HG03575 (cell line): ENCODE results near the gene ELAVL2.

Experiments
- ATAC-seq: cut with Tn5 transposase; IDR thresholded peaks from one replicate; pipeline ENCODE4 v1.9.1; 2021; ENCODE audit not compliant: unreplicated experiment, insufficient number of reproducible peaks, low FRiP score; ENCODE audit errors: extremely low read depth

Gene ELAVL2

DNA sequence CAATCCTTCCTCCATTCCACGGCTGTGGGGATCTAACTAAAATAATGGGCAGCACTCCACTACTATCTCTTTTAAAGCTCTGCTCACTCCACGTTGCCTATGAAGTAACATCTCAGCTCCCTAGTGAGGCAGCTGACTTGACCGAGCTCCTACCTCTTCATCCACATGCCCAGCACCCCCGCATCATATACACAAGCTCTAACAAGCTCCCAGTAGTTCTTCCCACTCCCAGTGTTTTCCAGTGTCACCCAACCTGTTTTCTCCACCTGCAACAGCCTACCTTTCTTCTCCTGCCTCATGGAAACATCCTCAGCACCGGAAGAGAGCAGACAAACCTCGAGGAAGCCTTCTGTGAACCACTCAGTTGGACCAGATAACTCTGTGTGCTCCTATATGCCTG is 50.5 kb downstream of the ELAVL2 start:
- ATAC-seq = no peak

DNA sequence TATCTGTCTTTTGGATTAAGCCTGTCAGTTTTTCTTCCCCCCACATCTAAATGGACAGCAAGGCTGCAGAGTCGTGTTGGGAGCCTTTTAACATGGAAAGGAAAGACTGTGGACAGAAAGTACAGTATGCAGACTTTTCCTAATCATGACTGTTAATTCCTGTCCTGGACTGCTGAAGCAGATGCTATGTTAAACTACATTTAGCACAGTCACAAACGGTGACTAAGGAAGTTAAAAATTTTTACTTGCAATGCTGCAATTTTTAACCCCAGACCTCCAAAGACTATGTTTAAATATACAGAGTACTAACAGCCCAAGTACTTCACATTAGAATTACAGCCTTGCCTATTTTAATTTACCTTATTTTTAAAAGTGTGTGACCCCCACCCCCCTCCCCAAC is 51.8 kb downstream of the ELAVL2 start:
- ATAC-seq = no peak

DNA sequence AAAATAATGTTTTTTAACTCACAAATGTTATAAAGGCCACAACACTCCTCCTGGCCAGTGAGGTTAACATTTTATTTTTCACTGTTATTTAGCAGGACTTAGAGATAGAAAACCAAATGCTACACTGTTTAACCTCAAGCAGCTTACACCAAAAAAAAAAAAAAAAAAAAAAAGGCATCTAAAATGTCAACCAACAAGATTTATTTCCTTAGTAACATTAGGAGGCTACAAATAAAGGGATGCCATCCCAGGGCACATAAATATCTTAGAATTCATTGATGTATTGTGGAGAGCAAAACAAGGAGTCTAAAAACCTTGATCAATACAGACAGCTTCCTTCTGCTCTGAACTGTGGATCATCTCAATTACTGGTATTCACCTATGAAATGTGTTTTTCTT is 53.7 kb downstream of the ELAVL2 start:
- no peak for ATAC-seq

DNA sequence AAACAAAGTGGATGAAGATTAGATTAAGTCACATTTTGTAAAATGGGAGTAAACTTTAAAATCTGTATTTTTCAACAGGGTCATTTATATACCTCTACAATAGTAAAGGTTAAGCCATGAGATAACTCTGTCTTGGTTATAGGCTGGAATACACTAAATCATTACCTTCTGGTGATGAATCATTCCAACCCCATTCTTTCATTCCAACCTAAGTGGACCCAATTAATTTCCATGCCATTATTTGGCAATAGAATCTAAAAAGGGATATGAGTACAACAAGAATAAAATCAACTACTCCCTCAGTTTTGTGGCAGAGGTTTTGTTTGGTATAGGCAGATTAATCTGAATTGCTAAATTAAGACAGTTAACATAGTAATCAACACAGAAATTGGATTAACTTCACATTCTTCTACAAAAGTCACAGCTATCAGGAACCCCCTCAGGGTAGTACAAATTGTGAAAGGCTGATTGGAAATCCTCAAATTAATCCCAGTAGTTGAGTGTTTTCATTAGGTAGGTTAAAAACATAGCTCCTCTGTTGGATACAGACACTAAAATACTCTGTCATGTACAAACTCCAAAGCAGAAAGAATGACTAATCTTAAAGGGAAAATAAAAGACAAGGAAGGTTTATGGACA is 54.2 kb downstream of the ELAVL2 start:
- ATAC-seq = no peak

DNA sequence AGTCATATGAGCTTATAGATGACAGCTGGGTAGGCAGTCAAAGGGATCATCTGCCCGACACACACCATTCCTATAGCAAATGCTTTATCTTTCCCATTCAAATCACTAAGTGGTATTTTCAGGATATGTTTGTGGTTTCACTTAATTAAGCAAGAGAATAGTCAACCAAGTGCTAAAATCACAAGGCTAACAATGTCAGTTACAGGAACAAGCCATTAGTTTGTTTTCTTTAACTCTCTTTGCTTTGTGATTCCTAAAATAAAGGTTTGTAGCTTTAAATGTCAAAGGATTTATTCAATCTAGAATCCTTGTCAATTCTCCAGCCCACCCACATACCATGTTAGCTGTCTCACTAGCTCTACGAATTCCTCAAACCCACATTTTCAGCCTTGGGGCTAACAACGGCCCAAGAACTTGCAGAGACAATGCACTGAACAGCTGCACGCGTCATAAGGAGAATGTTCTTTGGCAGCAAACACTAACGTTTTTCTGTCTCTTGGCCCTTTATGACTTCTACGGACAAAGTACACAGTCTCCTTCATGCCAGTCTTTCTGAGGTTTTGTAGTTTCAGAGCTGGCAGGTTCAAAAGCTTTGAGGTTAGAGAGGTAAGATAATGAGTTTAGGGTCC is 56.6 kb downstream of the ELAVL2 start:
- no peak for ATAC-seq

DNA sequence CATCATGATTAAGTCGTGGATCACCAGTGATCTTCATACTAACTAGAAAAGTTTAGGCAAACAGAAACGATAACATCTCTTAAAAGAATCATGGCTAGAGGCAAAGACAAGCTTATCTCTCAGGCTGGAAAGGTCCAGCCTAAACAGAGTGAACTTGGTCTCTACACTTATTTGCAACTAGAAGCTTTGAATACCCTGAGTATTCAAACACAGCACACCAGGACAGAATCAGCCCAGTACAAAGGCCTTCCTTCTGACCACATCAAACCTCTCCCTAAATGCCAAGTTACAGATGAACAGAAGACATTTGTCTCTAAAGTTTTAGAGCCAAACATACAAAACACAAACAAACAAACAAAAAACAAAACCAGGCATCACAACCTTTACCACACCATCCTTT is 57.2 kb downstream of the ELAVL2 start:
- no peak for ATAC-seq

DNA sequence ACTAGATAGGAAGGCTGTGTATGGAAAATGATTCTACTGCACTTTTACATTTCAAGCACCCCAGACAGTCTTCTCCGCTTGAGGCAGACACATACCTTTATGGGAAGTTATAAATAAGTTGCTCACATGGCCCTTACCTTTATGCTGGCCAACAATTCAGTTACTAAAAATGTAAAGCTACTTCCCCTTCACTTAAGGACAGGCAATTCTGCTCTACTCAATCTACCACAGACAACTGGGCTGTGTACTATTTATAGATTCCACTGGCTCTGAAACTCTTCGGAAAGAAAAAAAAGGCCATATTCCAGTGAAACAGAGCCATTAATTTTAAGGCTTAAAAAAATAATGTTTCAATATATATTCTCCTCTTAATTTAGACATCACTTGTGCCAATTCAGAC is 59.4 kb downstream of the ELAVL2 start:
- no peak for ATAC-seq

DNA sequence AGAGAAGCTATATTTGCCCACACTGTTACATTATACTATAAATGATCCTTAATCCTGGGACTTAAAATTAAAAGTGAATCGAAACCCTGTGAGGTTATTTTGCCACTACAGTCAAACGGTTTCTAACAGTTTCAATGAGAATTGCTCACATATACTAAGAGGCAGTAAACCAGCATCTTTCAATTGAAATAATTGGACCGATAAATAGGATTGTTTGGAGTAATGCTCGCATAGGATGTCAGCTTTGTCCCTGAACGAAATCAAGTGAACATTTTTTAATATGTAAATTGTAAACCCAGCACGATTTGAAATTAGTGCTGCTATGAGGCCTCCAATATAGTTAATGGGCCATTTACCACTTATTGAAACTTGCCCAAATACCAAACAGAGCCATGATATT is 60.5 kb downstream of the ELAVL2 start:
- ATAC-seq = no peak

DNA sequence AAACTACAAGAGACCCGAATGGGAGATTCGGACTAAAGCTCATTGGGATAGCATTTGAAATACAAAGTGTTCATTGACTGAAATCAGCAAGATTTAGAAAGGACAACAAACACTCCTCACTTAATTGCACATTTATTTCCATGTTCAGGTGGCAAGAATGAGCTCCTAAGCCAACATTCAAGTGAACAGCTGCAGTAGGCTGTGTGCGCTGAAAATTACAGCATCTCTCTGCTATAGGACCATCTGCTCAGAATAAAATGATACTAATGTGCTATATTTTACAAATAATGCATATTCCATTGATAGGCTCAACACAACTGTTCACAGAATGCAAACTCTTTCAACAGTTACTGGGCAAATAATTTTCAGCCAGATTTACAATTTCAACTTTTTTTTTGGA is 61.8 kb downstream of the ELAVL2 start:
- no peak for ATAC-seq

DNA sequence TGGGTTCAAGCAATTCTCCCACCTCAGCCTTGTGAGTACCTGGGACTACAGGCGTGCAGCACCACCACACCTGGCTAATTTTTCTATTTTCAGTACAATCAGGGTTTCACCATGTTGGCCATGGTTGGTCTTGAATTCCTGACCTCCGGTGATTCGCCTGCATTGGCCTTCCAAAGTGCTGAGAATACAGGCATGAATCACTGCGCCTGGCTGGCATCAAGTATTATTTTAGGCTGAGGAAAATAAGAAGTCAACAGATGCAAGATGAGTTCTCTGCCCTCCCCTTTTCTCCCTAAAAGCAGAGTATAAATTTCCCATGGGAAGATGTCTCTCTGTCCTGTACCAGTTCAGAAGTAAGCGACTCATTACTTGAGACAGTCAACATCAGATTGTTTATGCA is 71.5 kb downstream of the ELAVL2 start:
- no peak for ATAC-seq

DNA sequence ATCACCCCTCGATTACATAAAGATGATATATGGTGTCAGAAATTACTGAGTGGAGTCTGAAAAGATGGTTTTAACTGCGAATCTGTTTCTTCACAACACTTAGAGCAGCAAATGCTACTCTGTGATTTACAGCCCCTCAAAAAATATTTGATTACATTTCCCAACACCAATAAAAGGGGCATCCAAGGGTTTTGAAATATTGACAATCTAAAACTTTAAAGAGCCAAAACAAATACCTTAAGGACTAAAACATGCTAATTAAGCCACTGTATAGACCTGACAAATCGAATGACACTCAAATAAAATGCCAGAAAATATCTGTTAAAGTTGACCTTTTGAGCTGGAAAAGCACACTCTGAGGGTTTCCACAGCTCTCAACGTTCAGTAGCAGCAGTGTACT is 73.2 kb downstream of the ELAVL2 start:
- no peak for ATAC-seq

DNA sequence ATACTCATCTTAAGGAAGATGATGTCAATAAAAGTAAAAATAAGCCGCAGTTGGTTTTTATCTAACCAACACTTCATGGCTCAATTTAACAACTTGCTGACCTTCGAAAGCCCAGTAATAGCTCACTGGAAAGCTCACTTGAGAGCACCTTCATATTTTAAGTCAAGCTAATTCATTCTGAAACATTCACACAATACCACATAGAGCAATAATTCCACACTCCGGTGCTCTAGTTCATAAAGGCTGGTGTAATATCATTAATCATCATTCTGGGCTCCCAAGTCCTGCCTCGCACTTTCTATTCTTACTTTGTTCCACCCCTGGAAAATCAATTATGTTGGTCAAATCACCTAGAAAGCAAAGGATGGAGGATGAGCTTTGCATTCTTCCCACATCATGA is 74.4 kb downstream of the ELAVL2 start:
- ATAC-seq = no peak

DNA sequence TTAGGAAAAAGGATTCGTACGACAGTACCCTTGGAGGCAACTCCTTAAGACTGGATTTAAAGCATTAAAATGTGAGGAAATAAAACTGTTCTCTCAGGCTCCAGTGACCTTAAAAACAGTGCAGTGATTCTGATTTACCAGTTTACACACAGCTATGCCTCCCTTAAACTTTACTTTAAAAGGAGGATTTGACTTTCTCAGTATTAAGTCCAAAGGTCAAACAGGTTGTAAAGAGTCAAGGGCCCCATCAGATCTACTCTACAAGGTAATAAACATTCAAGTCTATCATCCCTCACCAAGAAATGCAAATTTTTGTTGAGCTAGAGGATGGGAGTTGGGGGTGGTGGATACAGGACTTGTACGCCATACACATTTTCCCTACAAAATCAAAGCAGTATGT is 75.2 kb downstream of the ELAVL2 start:
- no peak for ATAC-seq

DNA sequence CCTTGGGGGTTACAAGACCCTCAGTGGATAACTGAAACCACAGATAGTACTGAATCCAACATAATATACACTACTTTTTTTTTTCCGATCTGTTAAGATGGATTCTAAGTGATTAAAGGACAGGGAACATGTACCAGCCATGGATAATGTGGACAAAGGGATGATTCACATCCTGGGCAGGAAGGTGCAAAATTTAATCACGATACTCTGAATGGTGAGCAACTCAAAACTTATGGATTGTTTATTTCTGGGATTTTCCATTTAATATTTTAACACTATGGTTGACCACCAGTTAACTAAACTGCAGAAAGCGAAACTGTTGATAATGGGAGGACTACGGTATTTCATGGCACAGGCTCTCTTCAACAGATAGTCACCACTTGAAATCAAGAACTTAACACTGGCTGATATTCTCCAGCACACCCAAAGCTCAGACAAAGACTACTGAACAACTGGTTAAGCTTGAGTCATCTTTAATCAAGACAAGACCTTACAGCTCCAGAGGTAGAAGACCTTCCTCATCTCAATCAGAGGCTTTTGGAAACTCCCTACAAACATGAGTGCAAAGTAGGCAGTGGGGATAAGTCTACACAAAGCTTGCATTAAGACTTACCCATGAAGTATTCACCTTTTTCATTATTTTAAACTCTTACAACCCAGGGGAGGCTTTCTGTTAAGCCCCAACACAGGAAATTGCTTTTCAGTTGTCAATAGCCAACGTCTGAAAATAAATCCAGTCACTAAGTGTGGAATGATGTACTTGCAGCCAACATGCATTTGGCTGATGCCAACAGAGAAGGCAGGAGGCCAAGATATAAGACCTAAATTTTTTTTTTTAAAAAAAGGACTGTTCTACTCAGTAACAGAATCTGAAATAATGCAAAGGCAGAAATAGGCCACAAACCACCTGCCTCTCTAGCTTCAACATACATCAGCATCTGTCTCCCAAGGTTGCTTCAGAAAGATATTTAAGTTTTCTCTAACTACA is 78.7 kb downstream of the ELAVL2 start:
- no peak for ATAC-seq

DNA sequence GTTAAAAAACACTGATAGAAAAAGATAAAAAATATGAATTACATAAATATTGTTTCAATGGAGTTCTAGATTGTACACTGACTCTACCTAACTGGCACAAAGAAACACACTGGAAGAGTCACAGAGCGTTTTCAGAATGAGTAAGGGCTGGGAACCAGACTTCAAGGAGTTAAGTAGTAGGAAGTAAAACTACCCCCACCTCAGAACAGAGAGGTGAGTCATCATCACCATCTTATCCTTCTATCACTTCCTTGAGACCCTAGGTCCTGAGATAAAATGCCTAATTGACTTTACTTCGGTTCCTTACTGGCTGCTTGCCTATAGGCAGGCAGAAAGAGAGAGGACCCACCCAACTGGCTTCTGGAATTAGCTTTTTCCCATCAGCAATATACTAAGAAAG is 79.7 kb downstream of the ELAVL2 start:
- ATAC-seq = no peak

DNA sequence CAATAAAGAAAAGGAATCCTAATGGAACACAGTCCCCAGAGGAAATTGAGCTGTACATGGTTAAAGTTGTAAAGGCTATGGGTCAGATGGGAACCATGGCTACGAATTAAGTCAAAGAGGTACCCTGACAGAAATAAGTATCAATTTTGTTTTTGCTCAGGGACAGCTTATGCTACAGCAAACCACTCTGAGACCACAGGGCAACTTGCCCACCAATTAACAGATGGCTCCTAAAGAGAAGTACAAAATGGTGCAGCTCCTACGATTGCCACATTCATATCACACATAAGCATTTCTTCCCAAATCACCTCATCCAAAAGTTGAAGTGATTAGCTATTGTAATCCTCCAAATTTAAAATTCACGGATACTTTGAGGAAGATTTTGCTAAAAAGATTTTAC is 83.0 kb downstream of the ELAVL2 start:
- ATAC-seq = no peak

DNA sequence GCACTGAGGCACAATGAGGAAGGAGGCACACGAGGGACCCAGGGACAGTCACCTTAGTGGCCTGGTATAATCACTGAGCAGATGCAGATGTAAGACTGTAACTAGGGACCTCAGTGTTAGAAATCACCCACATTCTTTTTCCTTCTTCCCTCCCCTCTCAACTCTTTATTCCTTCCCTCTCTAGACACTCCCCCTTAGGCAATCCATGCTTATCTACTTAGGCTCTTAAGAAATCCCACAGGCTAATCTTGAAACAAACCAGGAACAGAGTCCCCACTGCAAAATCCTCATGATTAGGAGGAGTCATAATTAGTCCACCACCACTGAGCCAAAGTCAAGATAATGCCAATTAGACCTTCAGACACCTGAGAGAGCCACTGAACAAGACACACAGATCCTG is 84.7 kb downstream of the ELAVL2 start:
- ATAC-seq = no peak

DNA sequence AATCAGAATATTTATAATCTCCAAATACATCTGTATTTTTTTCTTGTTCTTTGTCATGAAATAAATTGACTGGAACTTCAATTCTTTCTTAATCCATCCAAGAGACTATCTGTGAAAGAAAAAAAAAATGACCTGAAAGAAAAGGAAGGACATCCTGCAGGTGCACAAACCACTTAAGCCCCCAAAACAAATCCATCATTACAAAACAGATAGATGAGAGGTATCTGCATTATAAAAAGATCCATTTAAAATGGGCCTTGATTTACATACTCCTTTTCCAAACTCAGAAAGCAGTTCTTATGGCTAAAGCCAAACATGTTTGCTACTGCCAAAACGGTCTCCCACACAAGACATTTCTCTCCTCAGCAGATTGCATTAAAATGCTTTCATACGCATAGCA is 85.5 kb downstream of the ELAVL2 start:
- no peak for ATAC-seq

DNA sequence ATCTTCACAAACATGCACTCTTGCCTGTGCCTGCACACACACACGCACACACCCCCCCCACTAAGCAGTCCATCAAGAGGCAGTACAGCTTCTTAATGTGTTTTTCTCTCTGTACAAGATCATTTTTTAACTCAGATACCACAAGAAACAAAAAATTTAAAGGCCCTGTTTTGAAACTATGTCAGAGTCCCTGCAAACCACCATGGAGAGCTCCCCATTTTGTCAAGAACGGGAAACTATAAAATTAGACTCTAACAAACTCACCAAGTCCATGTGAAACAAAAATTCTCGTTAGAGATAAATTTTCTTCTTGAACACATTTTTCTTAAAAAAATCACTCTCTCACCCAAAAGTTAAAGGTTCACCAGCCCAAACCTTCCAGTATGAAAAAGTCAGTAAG is 86.3 kb downstream of the ELAVL2 start:
- no peak for ATAC-seq

DNA sequence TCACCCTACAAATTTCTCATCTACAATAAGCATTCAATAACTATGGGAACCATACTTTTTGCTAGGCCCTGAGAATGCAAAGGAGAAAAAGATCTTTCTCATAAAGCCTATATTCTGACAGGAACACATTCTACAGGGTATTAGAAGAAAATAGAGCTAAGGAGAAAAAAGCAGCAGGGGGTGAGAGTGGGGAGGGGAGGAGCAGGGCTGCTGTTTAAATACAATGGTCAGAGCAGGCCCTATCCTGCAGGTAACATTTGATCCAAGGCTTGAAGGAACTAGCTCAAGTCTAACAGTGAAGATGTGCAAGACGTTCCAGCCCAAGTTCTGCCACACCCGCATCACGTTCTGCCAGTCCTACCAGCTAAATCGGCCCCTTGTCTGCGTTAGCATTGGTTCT is 89.7 kb downstream of the ELAVL2 start:
- no peak for ATAC-seq
